Nephron progenitor cell (in vitro differentiated cells): ENCODE results near the gene SNED1.

ENCODE experiments used
- DNase-seq: peaks from one replicate; pipeline ENCODE4 v3.0.0; 2021
- H3K27ac Mint-ChIP-seq: 2 replicates; pipeline ENCODE4 v1.8.0; 2021; ENCODE audit warnings: mild to moderate bottlenecking, moderate library complexity, mixed read lengths
- H3K27me3 Mint-ChIP-seq: 2 replicates; pipeline ENCODE4 v1.8.0; 2021; ENCODE audit warnings: mild to moderate bottlenecking, low read depth, mixed read lengths; ENCODE audit not compliant: poor library complexity
- H3K36me3 Mint-ChIP-seq: 2 replicates; pipeline ENCODE4 v1.8.0; 2021; ENCODE audit warnings: low read depth, mixed read lengths
- H3K4me1 Mint-ChIP-seq: 2 replicates; pipeline ENCODE4 v1.8.0; 2021; ENCODE audit warnings: mixed read lengths
- H3K4me3 Mint-ChIP-seq: 2 replicates; pipeline ENCODE4 v1.8.0; 2021; ENCODE audit warnings: mild to moderate bottlenecking, moderate library complexity, mixed read lengths
- H3K9me3 Mint-ChIP-seq: 2 replicates; pipeline ENCODE4 v1.8.0; 2021; ENCODE audit warnings: mild to moderate bottlenecking, moderate library complexity, mixed read lengths
- CTCF ChIP-seq: fragments of 200-600 bp; sonication (generic); IDR thresholded peaks from 2 replicates; pipeline ENCODE4 v1.5.0; 2021; ENCODE audit warnings: antibody characterized with exemption

The SNED1 gene

GRCh38 chr2:241052677-241053360 lies 54.4 kb downstream of the SNED1 start:
- H3K27me3 Mint-ChIP-seq = peaks cover 70% of the 10 kb centered on the region
- H3K4me1 Mint-ChIP-seq = no peaks in the 10 kb centered on the region
- TF ChIP-seq CTCF = no peak
- no peaks in the 10 kb centered on the region for H3K36me3 Mint-ChIP-seq
- no peaks in the 10 kb centered on the region for H3K9me3 Mint-ChIP-seq
- H3K4me3 Mint-ChIP-seq = no peak overlapping the region
- no peak for DNase-seq
- no peak overlapping the region for H3K27ac Mint-ChIP-seq

- no peak for DNase-seq
- peaks cover 66% of the 10 kb centered on the region for H3K27me3 Mint-ChIP-seq
- H3K27ac Mint-ChIP-seq = no peak overlapping the region
- TF ChIP-seq CTCF = no peak
- H3K36me3 Mint-ChIP-seq = no peaks in the 10 kb centered on the region
- no peak overlapping the region for H3K4me3 Mint-ChIP-seq
- H3K4me1 Mint-ChIP-seq = no peaks in the 10 kb centered on the region
- H3K9me3 Mint-ChIP-seq = no peaks in the 10 kb centered on the region
These were observed 55.3 kb downstream of the SNED1 start for GRCh38 chr2:241053576-241054251.

- H3K4me1 Mint-ChIP-seq = no peaks in the 10 kb centered on the region
These were observed 62.9 kb downstream of the SNED1 start for GRCh38 chr2:241061275-241061674.

GRCh38 chr2:241062389-241063092 lies 64.1 kb downstream of the SNED1 start:
- no peak for TF ChIP-seq CTCF
- no peak for DNase-seq
- Mint-ChIP-seq H3K9me3 (no peaks in the 10 kb centered on the region), H3K36me3 (no peaks in the 10 kb centered on the region), H3K27ac (no peak overlapping the region), H3K4me1 (no peaks in the 10 kb centered on the region), H3K27me3 (peaks cover 76% of the 10 kb centered on the region), H3K4me3 (no peak overlapping the region)

More at GRCh38 chr2:241061275-241061674, 62.9 kb downstream of the SNED1 start:
- Mint-ChIP-seq H3K4me3 (no peak overlapping the region), H3K27me3 (peaks cover 79% of the 10 kb centered on the region), H3K36me3 (no peaks in the 10 kb centered on the region), H3K27ac (no peak overlapping the region), H3K9me3 (no peaks in the 10 kb centered on the region)
- no peak for DNase-seq
- no peak for TF ChIP-seq CTCF

- no peak for TF ChIP-seq CTCF
- H3K27me3 Mint-ChIP-seq = peaks cover 78% of the 10 kb centered on the region
- no peaks in the 10 kb centered on the region for H3K36me3 Mint-ChIP-seq
- no peak overlapping the region for H3K27ac Mint-ChIP-seq
- no peak overlapping the region for H3K4me3 Mint-ChIP-seq
- no peak for DNase-seq
- no peaks in the 10 kb centered on the region for H3K9me3 Mint-ChIP-seq
- H3K4me1 Mint-ChIP-seq = no peaks in the 10 kb centered on the region
These were observed 64.7 kb downstream of the SNED1 start for GRCh38 chr2:241063093-241063551.
